HFF-Myc (cell line): ENCODE measurements around the gene THSD7B.

ENCODE experiments used
- DNase-seq: peaks from one replicate; pipeline ENCODE4 v3.0.0-alpha.2; 2011; ENCODE audit warnings: low read depth; ENCODE audit errors: extremely low read depth
- H3K4me3 ChIP-seq: replicated peaks from 2 replicates; pipeline ENCODE4 v1.5.1; 2011; ENCODE audit warnings: low read depth, mild to moderate bottlenecking, control low read depth, low read length
- TF ChIP-seq, protein P1 (sequence below): IDR thresholded peaks from 2 replicates; pipeline ENCODE4 v1.5.1; 2012; ENCODE audit warnings: mild to moderate bottlenecking, low read depth, low read length, control low read depth; ENCODE audit errors: missing control alignments

The THSD7B gene

DNA sequence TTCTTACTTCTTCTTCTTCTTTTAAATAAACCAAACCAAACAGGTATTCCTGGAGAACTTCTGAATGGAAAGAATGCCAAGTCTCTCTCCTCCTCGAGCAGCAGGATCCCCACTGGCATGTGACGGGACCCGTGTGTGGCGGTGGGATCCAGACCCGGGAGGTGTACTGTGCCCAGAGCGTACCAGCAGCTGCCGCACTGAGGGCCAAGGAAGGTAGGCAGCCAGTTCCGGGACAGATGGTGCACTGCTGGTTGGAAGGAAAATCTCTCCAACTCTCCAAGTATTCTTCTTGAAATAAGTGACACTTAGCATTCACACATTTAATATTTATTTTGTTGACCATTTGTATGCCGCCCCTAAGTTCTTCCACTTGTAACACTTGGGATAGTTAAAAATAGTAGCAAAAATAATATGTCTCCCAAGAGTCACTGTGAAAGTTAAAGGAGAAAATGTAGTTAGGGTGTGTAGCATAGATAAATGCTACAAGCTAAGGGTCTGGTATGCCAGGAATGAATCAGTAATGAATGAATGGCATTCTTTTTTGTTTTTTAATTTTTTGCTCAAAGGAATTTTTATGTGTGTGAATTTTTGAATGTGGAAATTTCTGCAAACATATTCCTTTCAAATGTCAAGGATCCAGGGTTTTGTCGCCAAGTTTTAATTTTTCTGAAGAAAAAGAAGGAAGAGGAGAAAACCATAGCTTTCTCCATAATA, 349.9 kb downstream of the THSD7B start:
- no peak for DNase-seq
- TF ChIP-seq, protein P1, sequence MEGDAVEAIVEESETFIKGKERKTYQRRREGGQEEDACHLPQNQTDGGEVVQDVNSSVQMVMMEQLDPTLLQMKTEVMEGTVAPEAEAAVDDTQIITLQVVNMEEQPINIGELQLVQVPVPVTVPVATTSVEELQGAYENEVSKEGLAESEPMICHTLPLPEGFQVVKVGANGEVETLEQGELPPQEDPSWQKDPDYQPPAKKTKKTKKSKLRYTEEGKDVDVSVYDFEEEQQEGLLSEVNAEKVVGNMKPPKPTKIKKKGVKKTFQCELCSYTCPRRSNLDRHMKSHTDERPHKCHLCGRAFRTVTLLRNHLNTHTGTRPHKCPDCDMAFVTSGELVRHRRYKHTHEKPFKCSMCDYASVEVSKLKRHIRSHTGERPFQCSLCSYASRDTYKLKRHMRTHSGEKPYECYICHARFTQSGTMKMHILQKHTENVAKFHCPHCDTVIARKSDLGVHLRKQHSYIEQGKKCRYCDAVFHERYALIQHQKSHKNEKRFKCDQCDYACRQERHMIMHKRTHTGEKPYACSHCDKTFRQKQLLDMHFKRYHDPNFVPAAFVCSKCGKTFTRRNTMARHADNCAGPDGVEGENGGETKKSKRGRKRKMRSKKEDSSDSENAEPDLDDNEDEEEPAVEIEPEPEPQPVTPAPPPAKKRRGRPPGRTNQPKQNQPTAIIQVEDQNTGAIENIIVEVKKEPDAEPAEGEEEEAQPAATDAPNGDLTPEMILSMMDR, result no peak
- no peak overlapping the region for H3K4me3 ChIP-seq

DNA sequence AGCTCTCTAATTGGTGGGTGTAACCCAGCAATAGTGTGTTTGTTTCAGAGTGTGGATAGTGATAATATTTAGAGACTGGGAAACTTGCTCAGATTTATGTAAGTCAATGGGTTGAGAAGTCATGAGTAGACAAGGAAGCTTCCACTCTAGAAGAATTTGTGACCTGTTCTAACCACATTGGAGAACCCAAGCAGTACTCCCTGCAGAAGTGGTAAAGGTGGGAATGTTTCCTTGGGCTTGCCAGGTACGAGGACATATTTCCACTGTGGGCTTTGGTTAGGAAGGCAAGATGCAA, 350.4 kb downstream of the THSD7B start:
- H3K4me3 ChIP-seq, result no peak overlapping the region
- DNase-seq, result no peak
- TF ChIP-seq, protein P1, result no peak

GRCh38 chr2:137117385-137117784, 352.0 kb downstream of the THSD7B start:
- no peak overlapping the region for H3K4me3 ChIP-seq
- TF ChIP-seq, protein P1, result no peak
- no peak for DNase-seq

DNA sequence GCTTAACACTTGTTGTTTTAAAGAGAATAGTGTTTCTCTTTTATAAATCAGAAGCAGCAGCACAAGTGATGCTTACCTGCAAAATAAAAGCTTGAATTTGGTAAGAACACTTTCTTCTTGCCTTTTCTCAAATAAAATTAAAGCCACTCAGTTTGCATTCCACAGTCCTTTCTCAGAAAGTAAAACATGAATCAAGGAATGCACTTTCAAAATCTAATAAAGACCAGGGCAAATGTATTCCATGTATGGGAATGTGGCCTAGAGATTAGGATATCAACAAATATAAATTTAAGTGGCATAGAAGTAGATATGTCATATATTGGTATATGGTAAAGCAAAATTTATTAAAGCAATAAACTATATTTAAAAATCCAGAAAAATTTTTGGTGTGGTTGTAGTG, 352.8 kb downstream of the THSD7B start:
- no peak overlapping the region for H3K4me3 ChIP-seq
- TF ChIP-seq, protein P1, result no peak
- DNase-seq, result no peak

- H3K4me3 ChIP-seq, result no peak overlapping the region
- TF ChIP-seq, protein P1, result no peak
- DNase-seq, result no peak
These were observed 357.9 kb downstream of the THSD7B start for GRCh38 chr2:137123226-137123625.

GRCh38 chr2:137133225-137133624, 367.9 kb downstream of the THSD7B start:
- TF ChIP-seq, protein P1, result no peak
- no peak for DNase-seq
- no peak overlapping the region for H3K4me3 ChIP-seq

GRCh38 chr2:137138263-137138662, 372.9 kb downstream of the THSD7B start:
- TF ChIP-seq, protein P1, result no peak
- no peak for DNase-seq
- H3K4me3 ChIP-seq, result no peak overlapping the region
